Nephron (organoid): ENCODE measurements around the gene CNKSR3.

ENCODE experiments used
- H3K27ac Mint-ChIP-seq, 3 experiments: 2 replicates each; pipeline ENCODE4 v1.8.0; 2020; ENCODE audit warnings: mixed read lengths in 3 of 3, mild to moderate bottlenecking in 2 of 3, moderate library complexity in 1 of 3
- H3K27me3 Mint-ChIP-seq: 2 replicates; pipeline ENCODE4 v1.8.0; 2021; ENCODE audit warnings: low read depth, mild to moderate bottlenecking, moderate library complexity, mixed read lengths
- H3K36me3 Mint-ChIP-seq: 2 replicates; pipeline ENCODE4 v1.8.0; 2020; ENCODE audit warnings: low read depth, mixed read lengths
- H3K4me1 Mint-ChIP-seq: 2 replicates; pipeline ENCODE4 v1.8.0; 2020; ENCODE audit warnings: mixed read lengths
- H3K4me3 Mint-ChIP-seq, 3 experiments: 2 replicates each; pipeline ENCODE4 v1.8.0; 2020; ENCODE audit warnings: mild to moderate bottlenecking in 3 of 3, mixed read lengths in 3 of 3, moderate library complexity in 2 of 3
- H3K9me3 Mint-ChIP-seq: 2 replicates; pipeline ENCODE4 v1.8.0; 2020; ENCODE audit warnings: mixed read lengths
- CTCF ChIP-seq, 3 experiments: fragments of 200-600 bp; sonication (generic); IDR thresholded peaks; one replicate each; pipeline ENCODE4 v1.5.0; 2021; ENCODE audit warnings: antibody characterized with exemption in 3 of 3; ENCODE audit not compliant: unreplicated experiment in 3 of 3

CNKSR3 gene

GRCh38 chr6:154433477-154434241, 76.8 kb downstream of the CNKSR3 start:
- H3K4me3 Mint-ChIP-seq, result no peak overlapping the region
- H3K36me3 Mint-ChIP-seq, result peaks cover 89% of the 10 kb centered on the region
- peaks cover 7% of the 10 kb centered on the region for H3K9me3 Mint-ChIP-seq
- H3K27ac Mint-ChIP-seq, result peak overlapping the region; percentile 53 to 93 (median 88)
- H3K27me3 Mint-ChIP-seq, result no peaks in the 10 kb centered on the region
- no peak for TF ChIP-seq CTCF (IDR thresholded peaks at IDR 0.05; ENCODE audit: unreplicated experiment in 3 of 3)
- peaks cover 36% of the 10 kb centered on the region for H3K4me1 Mint-ChIP-seq

- Mint-ChIP-seq H3K27ac (peak overlapping the region; percentile 53 to 93 (median 88)), H3K9me3 (peaks cover 7% of the 10 kb centered on the region), H3K4me3 (no peak overlapping the region), H3K4me1 (peaks cover 35% of the 10 kb centered on the region), H3K36me3 (peaks cover 89% of the 10 kb centered on the region), H3K27me3 (no peaks in the 10 kb centered on the region)
- no peak for TF ChIP-seq CTCF (IDR thresholded peaks at IDR 0.05; ENCODE audit: unreplicated experiment in 3 of 3)
Observed at GRCh38 chr6:154432533-154433476, 77.7 kb downstream of the CNKSR3 start.

GRCh38 chr6:154430481-154430919, 80.0 kb downstream of the CNKSR3 start:
- Mint-ChIP-seq H3K4me1 (peaks cover 27% of the 10 kb centered on the region), H3K27me3 (no peaks in the 10 kb centered on the region), H3K27ac (peak overlapping the region; percentile 10 to 82 (median 33)), H3K4me3 (no peak overlapping the region), H3K36me3 (peaks cover 86% of the 10 kb centered on the region), H3K9me3 (peaks cover 7% of the 10 kb centered on the region)
- no peak for TF ChIP-seq CTCF (IDR thresholded peaks at IDR 0.05; ENCODE audit: unreplicated experiment in 3 of 3)

- H3K9me3 Mint-ChIP-seq, result peaks cover 7% of the 10 kb centered on the region
- no peaks in the 10 kb centered on the region for H3K27me3 Mint-ChIP-seq
Observed at GRCh38 chr6:154429711-154430110, 80.8 kb downstream of the CNKSR3 start.

GRCh38 chr6:154428897-154429296, 81.6 kb downstream of the CNKSR3 start:
- peaks cover 23% of the 10 kb centered on the region for H3K4me1 Mint-ChIP-seq
- H3K4me3 Mint-ChIP-seq, result no peak overlapping the region
- peak overlapping the region in 2 of 3 experiments; percentile 23 to 50 for H3K27ac Mint-ChIP-seq
- no peaks in the 10 kb centered on the region for H3K27me3 Mint-ChIP-seq
- TF ChIP-seq CTCF (IDR thresholded peaks at IDR 0.05; ENCODE audit: unreplicated experiment in 3 of 3), result no peak
- H3K9me3 Mint-ChIP-seq, result peaks cover 7% of the 10 kb centered on the region
- peaks cover 91% of the 10 kb centered on the region for H3K36me3 Mint-ChIP-seq

More at GRCh38 chr6:154429711-154430110, 80.8 kb downstream of the CNKSR3 start:
- H3K4me3 Mint-ChIP-seq, result no peak overlapping the region
- peak overlapping the region; percentile 10 to 27 (median 24) for H3K27ac Mint-ChIP-seq
- H3K4me1 Mint-ChIP-seq, result peaks cover 27% of the 10 kb centered on the region
- no peak for TF ChIP-seq CTCF (IDR thresholded peaks at IDR 0.05; ENCODE audit: unreplicated experiment in 3 of 3)
- H3K36me3 Mint-ChIP-seq, result peaks cover 86% of the 10 kb centered on the region
